Central memory CD4-positive, alpha-beta T cell (primary cell): Measurements from ENCODE around the gene HHAT.

Experiments
- DNase-seq: peaks from one replicate; pipeline ENCODE4 v3.0.0; 2022

HHAT gene

DNA sequence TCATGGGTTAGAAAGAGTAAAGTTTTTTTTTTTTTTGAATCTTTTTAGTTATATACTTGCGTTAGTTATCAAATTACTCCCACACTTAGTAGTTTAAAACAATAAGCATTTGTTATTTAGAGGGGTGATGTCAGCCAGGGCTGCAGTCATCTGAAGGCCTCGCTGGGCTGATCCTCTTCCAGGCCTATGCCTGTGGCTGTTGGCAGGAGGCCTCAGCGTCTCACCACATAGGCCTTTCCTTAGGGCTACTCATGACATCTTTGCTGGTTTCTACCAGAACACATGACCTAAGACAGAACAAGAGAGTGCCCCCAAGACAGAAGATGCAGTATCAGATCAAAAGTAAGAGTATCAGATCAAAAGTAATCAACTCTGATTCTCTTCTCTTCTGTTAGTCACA is 167.4 kb downstream of the HHAT start:
- no peak for DNase-seq

DNA sequence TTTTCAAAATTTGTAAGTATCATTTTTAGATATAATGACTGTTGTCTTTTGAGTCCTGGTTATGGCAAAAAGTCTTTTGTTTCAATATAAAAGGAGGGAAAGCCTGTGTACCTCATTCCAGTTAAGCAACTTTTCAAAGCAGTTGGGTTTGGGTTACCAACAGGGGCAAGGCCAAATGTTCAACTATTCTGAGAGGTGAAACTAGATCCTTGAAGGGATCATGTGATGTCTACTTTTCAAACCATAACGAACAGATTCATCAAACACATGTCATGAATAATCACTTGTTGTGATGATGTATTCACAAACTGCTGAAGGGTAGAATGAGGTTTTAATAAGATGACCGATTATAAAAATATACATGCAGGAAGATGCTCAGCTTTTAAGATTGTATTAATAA is 171.3 kb downstream of the HHAT start:
- DNase-seq = no peak

DNA sequence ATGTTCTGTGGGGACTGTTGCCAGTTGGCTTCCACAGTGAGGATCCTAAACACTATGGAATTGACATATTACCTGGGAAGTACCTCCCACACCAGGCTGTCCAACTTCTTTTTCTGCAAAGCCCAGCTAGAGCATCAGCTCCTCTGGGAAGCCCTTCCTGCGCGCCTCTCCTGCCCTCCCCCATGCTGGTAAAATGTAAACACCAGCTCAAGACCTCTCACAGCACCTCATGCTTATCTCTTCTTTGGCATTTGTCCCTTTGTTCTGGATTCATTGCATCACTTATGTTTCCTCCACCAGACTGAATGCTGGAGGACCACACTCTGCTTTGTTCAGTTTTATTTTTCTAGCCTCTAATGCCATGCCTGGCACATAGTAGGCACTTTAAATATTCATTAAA is 172.1 kb downstream of the HHAT start:
- DNase-seq = no peak

DNA sequence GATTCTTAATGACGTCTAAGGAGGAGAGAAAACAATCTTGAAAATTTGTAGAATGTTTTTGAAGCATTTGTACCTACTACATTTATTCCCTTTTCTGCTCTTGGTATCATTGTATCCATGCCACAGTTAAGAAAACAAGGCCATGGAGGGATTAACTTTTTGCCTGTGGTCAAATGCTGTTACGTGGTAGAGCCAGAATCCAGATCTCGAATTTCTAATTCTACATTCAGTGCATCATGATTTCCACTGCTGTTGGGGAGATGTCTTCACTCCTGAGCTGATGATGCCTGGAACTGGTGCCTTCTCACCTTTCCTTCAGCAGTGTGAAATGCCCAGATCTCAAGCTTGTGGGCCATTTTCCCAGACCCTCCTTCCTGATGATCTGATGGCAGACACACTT is 175.6 kb downstream of the HHAT start:
- DNase-seq = no peak

DNA sequence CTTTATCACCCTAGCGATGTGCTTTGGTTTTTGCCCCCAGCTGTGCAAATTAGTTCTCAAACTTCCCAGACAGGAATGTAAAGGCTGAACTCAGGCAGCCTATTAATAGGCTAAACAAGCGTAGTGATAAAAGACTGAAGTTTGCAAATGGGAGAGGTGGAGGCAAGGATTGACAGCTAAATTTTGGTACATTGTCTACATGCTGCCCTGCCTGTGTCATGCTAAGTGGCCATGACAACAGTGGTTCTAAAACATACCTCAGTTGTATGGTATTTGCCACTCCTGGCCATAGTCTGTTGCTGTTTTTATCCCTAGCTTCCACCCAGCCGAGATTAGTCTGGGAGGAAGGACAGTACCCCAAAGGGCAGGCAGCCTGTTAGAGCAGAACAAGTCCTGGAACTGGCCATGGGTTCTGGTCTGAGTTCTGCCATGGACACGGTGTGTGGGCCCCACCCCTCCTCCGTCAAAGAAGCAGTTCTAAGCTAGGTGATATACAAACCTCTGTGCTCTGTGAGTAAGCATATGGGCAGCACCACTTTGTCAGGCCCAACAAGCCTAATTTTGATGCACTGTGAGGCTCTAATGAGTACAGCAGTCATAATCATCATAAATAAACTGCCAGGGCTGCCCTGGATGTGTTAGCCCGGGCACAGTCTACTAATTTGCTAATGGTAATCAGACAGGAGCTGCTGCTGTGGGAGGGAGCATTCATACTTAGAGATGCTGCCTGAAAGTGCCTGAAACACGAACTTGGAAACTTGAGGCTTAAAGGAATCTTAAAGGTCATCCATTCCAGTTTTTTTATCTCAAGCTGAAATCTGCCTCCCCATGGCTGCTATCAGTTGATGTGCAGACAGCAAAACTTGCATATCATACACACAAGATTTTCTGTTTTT is 177.1 kb downstream of the HHAT start:
- DNase-seq = no peak

DNA sequence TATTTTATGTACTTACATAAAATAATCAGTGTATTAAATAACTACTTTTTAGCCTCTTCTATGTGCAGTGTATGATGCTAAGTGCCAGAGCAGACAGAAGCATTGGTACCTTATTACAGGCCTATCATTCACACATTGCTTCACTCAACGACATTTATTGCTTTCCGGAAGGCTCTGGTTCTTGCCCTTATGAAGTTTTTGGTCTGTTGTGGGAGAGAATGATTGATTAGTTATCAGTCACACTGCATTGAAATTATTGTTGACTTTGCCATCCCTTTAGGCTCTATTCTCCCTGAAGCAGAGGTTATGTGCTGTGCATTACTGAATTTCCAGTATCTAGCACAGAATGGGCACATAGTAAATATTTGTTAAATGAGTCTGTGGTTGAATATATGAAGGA is 178.0 kb downstream of the HHAT start:
- no peak for DNase-seq

DNA sequence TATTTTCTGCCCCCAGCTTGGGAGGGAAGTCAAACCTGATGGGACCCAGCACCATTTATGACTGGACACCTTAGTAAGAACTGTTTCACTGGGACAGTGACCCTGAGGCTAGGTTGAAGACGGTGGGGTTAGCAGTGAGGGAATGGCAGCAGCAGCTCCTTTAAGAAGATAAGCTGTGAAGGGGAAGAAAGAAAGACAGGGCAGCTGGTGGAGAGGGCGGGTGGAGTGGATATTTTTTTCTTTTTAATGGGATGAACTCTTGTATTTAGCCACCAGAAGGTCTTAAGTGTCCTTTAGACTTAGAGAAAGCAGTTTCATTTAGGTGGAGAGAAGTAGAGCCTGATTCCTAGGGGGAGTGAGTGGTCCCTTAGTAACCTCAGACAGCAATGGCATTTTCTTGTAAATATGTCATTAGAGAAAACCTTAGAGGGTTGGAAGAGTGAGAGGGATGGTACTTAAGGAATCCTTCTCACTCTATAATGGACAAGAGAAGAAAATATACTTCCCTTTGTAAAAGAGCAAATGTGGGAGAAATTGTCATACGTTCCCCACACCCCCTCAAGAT is 187.5 kb downstream of the HHAT start:
- no peak for DNase-seq

DNA sequence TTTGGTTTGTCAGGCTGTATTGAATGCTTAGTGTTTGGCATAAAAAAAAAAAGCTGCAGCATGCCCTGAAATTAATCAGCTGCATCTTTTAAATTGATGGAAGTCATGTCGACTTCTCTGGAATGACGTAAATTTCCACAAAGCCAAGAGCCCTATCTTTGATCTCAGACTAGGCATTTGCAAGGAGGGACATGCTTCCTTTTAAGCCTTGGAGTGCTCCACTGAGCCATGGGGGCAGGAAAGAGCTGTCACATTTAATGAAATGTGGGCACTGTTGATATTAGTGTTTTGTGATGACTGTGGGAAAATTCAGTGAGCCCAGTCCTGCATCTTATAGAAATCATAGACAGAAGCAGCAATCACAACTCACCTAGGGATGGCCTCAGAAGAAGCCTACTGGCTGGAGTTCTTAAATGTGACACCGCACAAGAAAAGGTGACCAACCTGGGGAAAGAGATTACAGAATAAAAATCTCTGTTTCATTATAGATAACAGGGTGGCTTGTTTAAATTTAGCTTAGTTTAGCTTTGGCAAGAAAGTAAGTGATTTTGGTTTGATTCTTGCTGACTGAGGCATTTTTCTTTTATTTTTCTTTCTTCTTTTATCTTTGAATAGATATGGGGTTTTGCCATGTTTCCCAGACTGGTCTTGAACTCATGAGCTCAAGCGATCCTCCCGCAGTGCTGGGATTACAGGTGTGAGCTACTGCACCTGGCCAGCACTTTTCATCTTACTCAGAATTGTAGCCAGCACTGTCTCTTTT is 188.2 kb downstream of the HHAT start:
- DNase-seq = no peak

DNA sequence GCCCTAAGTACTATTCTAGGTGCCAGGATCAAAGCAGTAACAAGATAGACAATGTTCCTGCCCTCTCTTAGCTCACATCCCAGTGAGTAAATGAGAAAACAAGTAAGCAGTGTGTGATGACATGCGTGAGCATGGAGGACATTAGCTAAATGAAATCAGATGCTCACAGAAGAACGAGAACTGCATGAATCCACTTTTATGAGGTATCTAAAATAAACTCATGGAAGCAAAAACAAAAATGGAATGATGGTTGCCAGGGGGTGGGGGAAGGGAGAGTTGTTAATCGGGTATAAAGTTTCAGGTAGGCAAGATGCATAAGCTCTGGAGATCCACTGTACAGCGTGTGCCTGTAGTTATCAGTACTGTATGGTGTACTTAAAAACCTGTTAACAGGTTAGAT is 195.1 kb downstream of the HHAT start:
- DNase-seq = no peak

DNA sequence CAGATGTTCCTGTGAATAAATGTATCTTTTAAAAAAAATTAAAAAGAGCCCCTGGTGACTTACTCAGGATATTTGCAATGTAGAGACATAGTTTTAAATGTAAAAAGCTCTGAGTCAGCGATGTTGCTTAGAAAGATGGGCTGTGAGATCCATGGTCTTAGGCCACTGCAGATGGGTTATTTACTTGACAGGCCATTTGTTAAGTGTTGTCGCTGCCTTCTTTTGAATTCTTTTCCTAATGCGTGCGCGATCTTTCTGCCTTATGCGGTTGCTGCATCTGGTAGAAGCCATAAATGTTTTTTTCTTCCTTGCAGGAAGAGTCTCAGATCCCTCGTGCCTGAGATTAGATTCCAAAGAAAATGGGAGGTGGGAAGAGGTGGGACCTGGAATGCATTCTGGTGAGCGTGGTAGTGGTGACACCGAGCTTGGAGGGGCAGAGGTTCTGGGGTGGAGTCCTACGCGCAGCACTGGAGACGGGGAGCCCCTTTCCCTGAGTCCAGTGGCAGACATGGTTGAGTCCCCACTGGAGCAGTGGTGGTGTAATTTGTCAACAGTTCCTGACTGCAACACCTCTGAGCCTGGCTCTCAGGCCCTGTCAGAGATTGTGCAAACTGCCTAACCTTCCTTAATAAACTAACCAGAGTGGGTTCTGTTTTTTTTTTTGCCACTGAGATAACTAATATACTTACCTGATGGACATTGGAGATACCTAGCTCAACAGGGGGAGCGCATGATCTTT is 197.2 kb downstream of the HHAT start:
- DNase-seq = no peak

DNA sequence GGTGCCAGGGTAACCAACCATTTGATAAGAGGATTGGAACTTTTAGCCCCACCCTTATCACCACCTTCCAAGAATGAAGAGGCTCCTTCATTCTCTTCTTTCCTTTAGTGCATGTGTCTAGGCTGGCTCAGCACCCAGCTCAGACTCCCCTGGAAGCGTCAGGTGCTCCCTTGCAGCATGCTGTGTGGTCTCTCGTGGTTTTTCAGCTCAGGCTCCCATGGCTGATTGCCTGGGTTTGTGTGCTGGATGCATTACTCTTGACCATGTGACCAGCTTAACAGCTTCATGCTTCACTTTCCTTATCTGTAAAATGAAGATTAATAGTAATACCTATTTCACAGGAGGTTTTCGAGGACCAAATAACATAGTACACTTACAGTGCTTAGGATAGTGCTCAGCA is 198.4 kb downstream of the HHAT start:
- no peak for DNase-seq

DNA sequence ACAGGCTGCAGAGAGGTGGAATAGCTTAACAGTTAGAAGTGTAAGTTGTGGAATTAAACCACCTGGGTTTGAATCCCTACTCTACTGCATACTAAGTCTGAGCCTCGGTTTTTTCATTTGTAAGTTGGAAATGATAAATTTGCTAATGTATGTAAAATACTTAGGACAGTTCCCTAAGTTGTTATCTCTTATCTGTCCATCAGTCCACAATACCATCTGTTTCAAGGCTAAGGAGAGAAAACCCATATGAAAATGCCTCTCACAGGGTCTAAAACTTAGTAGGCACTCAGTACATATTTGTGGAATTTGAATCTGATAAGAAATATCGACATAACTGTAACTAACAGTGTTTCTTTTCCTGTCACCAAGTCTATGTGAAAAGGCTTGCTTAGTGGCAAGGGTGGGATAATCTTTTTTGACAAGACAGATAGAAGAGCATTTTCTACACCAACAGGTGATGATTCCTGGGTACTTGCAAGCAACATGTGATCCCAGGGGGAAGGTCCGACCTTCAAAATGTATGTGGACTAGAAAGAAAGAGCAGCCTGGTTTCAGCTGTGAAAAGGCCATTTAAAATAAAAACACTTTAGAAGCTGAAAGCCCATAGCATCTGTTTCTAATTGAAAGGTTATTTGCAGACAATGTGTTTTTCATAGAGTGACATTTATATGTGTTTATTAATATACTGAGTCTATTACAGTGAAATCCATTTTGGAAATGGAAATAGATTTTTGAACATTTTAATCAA is 202.9 kb downstream of the HHAT start:
- DNase-seq = no peak

DNA sequence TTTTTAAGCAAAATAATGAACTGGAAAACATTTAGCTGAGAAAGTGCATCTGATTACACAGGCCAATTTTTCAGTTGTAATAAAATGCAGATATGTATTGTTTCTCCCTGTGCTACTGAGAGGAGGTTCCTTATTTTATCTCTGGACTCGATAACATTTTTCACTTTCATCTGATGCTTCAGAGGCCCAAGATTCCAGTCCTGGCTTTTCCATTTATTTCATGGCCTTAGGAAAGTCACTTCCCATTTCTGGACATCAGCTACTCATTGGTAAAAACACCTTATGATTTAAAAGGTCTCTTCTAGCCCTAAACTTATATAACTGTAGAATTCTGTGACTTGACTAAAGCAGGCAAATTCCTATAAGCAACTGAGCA is 203.5 kb downstream of the HHAT start:
- DNase-seq = no peak

DNA sequence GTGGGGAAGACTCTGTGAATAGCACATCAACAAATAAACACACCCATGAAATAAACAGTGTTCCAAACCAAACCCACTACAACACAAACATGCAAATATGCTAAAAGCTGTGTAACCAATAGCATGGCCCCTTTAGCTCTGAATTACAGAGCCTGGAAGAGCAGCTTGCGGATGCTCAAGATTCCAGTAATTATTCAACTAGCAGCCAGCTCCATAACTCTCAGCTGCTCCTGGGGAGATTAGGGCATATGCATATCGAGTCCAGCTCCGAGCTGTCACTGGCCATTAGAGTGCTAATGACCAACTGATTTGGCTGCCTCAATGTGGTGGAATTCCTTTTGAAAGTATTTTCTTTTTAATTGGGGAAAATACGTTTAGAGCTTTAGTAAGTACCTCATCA is 207.1 kb downstream of the HHAT start:
- no peak for DNase-seq

DNA sequence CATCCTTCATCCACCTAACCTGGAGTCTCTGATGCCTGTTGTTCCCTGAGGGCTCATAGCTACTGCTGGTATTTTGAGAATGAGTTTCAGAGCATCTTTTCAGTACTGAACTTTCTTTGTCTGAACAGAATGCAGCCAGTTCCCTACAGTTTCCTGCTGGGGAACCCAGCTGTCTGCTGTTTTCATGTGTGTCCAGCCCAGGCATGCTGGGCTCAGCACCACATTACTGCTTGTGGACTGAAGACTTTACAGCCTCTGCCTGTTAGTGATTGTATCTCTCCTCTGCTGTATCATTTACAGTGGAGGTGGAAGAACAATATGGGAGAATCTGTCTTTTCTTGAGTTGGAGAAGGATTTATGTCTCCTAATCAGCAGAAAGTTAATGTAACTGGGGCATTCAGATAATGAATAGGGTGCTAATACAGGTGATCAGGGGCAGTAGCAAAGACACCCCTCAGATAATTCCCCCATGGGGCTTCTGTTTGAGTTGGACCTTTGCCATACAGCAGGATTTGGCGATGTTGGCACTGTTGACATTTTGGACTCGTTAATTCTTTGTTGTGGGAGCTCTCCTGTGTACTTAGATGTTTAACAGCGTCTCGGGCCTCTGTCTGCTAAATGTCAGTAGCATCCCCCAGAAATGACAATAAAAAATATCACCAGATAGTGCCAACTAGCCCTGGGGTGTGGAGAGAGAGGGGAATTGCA is 207.7 kb downstream of the HHAT start:
- DNase-seq = no peak

DNA sequence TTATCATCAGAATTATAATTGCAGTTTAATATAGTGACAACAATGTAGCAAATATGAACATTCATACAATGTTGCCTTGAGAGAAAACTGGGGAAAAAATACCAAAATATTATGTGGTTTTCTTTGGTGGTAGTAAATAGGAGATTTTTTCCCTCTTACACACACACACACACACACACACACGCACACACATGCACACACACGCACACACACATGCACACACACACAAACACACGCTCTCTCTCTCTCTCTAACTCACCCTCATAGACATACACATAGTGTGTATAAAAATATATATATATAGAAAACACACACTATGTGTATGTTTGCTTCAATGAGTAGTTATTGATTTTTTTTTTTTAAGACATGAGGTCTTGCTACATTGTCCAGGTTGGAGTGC is 211.6 kb downstream of the HHAT start:
- no peak for DNase-seq

DNA sequence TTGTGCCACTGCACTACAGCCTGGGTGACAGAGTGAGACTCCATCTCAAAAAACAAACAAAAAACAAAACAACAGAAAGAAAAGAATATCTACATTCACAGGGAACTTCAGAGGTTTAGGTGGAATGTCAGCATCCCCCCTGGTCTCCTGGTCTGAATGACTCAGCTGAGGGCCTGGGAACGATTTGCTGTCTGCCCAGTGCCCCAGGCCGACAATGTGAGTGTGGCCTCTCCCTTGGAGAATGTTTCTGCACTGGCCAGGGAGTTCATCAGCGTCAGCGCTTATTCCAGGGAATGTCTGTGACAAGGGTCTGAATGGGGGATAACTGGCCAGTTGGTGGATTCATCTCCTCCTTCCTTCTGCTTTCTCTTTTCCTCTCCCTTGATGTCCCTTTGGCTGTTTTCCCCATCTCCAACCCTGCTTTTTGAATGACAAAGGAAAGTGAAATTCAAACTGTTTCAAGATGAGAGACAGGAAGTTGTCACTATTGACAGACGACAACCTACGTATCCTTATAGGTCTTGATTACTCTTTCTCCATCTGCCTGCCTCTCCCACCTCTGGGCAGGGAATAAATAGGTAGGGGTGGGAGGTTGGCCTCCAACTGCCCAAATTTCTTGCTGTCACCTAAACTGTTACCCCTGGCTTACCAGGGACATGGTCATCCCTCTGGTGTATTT is 213.1 kb downstream of the HHAT start:
- DNase-seq = no peak

DNA sequence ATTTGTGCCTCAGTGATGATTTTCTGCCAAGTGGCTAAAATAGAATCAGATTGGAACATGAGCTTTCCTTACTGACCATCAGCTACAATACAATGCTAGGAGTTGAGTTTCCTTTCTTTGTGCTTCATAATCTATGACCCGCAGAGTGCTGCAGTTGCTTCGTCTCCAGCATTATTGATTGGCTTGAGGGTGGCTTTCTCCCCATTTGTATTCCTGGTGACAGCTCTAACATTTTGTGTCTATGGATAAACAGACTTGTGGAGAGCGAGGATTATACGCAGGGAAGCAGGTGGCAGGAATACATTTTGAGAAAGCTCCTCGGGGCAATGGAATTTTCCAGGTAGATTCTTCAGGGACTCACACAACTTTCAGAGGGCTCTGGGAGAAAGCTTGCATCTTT is 223.2 kb downstream of the HHAT start:
- no peak for DNase-seq

DNA sequence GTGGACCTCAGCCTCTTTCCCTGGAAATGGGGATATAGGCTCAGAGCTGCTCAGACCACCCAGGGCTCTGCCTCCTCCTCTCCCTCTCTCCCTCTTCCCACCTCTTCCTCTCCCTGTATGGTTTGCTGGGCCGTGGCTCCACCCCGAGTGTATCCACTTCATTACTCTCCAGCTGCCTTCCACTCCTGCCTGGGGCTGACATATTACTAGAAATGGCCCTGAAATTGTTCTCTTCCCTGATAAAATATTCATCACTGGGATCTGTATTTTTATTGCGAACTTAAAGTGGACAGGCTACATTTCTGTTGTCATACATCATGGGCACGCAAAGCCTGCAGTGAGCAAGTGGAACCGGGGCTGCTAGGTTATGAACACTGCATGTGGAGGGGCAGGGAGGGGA is 225.0 kb downstream of the HHAT start:
- no peak for DNase-seq

DNA sequence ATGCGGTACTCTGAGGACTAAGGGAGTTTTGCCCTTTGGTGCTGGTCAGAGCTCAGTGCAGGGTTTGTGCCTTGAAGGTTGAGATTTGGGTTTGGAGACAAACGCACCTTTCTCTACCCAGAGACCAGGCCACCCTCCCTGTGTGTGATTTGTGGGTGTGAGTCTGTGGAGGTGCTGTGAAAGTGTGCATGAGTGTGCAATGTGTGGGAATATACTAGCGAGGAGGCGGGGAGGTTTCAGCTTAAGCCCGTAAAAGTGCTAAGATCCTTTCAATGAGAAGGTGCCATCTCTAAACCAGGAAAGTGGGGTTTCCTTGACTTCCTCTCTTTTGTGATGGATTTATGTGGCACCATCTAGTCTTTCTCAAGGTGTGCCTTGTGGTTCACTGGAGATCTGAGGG is 225.7 kb downstream of the HHAT start:
- no peak for DNase-seq

DNA sequence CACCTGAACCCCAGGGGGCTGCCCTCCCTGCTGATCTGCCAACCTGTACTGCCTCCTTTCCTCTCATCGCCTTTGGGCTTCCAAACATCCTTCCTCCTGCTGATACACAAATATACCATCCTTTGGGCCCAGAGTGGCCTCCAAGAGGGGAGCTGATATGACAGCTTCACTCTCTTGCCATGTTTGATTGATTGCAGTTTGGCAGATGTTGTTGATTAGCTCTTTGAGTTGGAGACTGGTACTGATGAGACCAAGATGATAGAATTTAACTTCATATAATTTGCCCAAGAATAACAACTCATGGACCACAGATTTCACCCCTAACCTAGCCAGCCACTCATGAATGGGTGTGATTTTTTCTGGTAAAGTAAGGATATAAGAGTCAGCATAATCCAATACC is 227.8 kb downstream of the HHAT start:
- no peak for DNase-seq
